Midbrain (tissue), 1 donor: Measurements from ENCODE around the gene MFSD12.
A peak's percentile ranks its signal among the peaks of the same experiment; 100 is the strongest.

Experiments used
- DNase-seq: peaks from one replicate; lab custom pipeline; 2025; lab: John Stamatoyannopoulos, UW

Gene MFSD12

DNA sequence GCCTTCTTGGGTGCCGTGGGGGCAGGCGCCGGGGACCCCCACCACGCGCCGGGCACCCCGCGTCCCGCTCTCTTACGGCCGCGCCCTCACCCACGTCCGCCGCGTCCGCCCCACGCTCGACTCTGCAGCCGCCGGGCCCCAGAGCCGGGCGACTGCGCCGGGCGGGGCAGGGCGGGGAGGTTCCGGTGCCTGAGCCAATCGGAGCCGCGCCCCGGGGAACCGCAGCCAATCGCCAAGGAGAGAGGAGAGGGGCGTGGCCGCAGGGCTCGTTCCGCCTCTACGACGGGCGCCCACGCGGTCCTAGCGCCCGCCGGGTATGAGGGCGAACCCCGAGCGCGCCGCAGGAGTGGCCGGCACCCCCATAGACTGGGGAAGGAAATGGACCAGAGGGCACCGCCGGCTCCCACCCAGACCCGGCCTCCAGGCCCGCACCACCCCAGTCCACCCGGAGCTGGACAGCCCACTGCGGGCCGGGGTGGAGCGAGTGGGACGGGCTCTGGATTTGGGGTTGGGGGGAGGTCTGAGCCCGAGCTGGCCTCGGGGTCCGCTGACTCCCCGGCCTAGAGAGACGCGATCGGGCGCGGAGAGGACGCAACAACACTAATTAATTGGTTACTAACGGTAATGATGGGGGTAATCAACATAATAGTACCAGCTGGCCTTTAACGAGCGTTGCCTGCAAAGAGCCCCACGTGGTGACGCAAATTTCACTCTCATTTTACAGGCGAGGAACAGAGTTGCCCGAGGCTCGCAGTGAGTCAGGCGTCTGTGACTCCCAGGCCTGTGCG is at the start of gene MFSD12:
Gene MFSD12 (minus strand): TSS at position 126 of the 788 bp plus-strand sequence. CDS start 183 bp downstream, outside the sequence.
- DNase-seq: peak; percentile 95

DNA sequence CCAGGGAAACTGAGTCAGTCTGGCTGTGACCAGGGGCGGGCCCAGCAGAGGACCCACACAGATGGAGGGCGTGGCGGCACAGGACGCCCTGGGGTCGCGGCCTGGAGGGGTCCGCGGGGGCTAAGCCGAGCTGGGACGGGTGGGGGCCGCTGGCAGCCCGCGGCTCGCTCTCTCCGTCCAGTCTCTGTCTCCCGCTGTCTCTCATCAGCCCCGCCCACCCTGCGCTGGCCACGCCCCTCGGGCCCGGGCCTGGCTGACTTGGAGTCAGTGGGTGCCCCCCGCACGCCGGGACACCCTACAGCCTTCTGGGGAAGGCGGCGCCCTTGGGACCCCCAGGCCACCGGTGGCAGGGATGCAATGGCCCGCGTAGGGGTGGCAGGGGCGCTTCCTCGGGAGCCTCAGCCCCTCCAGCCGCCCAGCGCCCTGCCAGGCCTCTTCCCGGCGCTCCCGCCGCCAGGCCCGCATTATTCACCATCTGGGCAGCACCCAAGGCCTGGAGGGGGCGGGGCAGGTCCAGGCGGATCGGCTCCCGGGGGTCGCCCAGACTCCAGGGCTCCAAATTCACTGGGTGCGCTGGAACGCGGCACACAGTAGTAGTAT is 49.4 kb upstream of the MFSD12 start, which contains the start of gene TBXA2R:
Gene TBXA2R (minus strand): TSS at position 186 of the 600 bp plus-strand sequence. CDS start 6,241 bp downstream, outside the sequence.
- no peak for DNase-seq

DNA sequence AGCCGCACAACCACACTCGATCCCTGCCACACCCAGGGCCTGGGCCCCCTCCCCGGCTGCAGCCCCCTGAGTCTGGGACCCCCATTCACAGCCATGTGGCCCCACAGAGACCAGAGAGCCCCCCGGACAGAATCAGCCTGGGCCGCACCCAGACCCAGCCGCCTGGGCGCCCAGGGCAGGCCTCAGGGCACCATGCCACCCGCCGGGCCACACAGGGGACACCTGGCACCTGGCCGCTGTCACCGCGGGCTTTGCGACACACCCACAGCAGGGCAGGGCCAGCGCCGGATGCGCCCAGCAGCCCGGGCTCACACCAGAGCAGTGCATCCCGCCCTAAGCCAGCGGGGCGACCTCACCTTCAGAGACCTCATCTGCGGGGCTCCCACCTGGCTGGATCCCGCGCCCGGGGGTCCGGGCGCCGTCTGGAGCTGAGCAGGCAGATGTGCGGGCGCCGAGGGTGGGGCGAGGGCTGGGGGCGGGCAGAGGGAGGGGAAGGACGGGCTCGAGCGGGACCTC is 48.8 kb upstream of the MFSD12 start:
- DNase-seq: no peak

DNA sequence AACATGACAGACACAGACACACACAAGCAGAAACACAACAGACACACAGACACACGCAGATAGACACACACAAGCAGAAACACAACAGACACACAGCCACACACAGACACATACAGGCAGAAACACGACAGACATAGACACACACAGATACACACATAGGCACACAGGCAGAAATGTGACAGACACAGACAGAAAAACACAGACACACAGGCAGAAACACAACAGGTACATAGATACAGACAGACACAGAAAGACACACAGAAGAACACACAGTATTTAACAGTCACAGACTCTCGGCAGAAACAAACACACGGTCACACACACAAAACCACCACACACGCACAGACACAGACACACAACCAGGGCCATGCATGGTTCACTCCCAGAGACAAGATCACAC is 48.4 kb upstream of the MFSD12 start:
- no peak for DNase-seq

DNA sequence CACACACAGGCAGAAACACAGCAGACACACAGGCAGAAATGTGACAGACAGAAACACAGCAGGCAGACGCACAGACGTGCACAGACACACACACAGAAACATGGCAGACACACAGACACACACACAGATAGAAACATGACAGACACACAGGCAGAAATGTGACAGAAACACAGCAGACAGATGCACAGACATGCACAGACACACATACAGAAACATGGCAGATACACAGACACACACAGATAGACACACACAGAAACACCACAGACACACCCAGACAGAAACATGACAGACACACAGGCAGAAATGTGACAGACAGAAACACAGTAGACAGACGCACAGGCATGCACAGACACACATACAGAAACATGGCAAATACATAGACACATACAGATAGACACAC is 48.0 kb upstream of the MFSD12 start:
- no peak for DNase-seq

DNA sequence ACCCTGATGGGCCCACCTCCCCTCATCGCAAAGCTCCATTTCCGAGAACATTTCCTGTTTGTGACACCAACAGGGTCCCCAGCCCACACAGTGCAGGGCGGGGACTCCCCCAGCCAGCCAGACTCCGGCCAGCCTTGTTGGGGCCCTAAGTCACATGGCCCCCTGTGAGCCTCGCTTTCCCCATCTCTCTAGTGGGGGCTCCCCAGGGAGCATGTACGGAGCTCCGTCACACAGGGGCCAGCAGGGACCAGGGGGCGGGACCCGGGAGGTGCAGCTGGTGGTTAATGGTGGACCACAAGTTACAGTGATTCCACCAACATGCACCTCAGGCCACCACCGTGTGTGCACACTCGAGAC is 47.6 kb upstream of the MFSD12 start:
- DNase-seq: no peak

DNA sequence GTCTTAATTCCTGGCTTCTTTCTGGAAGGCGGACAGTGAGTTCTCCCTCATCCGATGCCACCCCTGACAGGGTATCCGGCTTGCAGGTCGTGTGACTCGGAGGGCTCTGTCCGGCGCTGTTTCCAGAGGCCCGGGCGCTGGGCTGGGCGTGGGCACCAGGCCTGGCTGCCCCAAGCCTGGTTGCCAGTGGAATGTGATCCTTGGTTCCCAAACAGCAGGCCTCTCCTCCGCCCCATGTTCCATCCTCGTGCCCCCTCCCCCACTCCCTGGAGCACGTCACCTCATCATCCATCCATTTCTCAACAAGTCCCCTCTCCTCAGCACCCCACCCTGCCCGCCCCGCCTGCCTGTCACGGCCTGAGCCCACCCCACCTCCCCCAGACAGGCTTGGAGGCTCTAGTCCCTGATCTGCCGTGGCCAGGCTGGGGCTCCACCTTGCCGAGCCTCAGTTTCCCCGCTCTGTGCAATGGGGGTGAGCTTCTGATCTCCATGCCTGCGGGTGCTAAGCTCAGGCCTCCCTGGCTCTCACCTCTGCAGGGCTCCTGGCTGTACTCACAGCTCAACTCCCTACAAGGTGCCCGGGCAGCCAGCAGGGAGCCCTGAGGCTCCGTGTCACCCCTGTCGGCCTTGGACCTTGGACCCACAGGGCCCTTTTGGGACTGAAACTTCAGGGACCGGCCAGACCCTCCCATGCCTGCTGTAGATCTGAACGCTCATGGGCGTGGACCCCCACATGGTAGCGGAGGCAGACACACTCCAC is 47.0 kb upstream of the MFSD12 start:
- no peak for DNase-seq

DNA sequence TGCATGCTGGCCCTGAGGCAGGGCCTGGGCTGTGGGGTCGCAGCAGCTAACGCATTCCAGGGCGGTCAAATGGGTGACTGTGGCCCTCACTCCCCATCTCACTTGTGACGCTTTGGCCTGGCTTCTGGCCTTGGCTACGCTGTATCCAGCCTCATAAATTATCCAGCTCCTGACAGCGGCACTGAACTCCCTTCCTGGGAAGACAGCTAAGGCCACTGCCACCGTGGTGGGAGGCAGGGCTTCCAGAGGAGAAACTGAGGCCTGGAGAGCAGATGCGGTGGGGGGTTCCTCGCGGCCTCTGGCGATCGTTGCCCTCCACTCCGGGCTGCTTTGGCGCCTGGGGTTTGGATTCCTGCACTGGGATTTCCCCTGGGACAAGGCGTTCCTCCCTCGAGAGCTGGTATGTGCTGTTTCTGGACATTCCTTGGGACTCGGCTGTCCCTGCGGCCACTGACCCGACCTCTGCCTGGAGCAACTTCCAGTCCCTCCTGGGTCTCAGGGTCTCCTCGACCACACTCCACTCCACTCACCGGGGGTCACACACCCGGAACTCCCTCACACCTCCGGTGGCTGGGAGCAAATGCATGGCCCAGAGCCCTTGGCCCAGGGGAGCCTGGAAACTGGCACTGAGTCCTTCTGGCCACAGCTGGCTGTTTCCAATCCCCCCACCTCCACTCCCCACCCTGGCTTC is 45.9 kb upstream of the MFSD12 start:
- no peak for DNase-seq

DNA sequence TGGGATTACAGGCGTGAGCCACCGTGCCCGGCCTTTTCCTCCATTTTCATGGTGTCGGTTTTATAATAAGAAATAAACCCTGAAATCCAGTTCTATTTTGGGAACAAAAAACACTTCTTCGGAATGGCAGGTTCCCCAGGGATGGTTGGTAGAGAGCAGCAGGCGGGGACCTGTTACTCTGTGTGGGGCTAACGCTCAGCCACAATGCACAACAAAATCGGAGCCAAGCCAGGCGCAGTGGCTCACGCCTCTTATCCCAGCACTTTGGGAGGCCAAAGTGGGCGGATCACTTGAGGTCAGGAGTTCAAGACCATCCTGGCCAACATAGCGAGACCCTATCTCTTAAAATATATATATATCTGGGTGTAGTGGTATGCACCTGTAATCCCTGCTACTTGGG is 43.6 kb upstream of the MFSD12 start:
- DNase-seq: no peak

DNA sequence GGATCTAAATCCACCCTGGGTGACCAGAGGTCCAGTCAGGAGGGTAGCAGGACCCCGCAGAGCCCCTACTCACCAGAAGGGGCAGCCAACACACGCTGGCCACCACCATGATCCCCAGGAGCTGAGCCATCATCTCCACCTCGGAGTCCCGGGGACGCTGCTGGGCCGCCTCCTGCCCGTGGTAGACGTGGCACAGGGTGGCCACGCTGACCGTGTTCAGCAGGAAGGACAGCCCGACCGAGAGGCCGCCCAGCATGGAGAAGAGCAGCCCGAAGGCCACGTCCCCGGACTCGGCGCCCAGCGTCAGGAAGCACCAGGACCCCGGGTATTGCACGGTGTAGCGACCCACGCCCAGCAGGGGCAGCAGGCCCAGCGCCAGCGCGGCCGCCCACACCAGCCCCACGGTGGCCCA is 42.4 kb upstream of the MFSD12 start:
- no peak for DNase-seq

DNA sequence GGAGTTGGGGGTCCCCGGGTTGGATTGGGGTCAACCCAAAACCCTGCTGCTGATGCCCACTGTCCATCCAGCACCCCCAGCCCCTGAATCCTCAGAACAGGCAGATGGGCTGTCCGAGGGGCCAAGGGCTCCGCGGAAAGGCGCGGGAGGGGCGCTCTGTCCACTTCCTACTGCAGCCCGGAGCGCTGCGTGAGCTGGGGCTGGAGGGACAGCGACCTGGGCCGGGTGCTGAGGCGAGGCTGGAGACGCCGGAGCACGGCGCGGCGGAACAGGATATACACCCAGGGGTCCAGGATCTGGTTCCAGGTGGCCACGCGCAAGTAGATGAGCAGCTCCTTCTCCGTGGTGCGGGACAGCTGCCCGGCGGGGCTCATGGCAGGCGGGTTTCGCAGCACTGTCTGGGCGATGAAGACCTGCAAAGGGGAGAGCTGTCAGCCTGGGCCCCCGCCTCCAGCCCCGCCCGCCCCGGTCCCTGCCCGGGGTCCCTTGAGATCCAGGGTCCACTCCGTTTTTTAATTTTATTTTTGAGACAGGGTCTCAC is 38.2 kb upstream of the MFSD12 start:
- no peak for DNase-seq

DNA sequence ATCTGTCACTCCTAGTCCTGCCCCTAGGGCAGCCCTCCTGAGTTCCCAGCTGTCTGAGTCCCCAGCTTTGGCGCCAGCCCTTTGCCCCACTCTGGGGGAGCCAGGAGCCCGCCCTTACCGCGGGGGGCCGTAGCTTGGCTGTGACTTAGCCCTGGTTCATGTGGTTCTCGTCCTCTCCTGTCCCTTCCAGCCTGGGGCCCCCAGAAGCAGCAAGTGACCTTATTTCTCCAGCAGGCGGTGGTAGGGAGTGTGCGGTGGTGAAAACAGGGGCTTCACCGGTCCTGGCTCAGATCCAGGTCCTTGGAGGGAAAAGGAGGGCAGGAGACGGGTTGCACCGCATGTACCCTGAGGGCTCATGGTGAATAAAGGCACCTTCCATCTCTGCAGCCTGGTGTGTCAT is 35.8 kb upstream of the MFSD12 start:
- DNase-seq: no peak

DNA sequence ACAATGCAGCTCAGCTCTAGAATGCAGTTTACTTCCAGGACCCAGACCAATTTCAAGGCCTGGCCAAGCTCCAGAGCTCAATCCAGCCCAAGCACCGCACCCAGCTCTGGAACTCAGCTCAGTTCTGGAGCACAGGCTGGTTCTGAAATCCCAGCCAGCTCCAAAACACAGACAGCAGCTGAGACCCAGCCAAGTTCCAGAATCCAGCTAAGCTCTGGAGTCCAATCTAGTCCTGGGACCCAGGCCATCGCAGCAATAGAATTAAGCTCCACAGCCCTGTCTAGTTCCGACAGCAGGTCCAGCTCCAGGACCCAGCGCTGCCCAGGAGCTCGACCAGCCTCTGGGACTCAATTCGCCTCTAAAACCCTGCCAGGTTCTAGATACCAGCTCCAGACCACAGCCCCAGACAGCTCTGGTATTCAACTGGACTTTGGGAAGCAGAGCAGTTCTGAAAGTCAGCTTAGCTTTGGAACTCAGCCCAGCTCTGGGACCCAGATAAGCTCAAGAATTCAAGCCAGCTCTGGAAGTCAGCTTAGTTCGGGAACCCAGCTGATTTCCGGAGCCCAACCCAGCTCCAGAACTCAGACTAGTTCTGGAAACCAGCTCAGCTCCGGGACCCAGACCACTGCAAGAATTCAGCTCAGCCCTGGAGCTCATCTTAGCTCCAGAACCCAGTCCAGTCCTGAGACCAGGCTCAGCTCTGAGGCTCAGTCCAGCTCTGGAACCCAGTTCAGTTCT is 34.7 kb upstream of the MFSD12 start:
- DNase-seq: no peak

DNA sequence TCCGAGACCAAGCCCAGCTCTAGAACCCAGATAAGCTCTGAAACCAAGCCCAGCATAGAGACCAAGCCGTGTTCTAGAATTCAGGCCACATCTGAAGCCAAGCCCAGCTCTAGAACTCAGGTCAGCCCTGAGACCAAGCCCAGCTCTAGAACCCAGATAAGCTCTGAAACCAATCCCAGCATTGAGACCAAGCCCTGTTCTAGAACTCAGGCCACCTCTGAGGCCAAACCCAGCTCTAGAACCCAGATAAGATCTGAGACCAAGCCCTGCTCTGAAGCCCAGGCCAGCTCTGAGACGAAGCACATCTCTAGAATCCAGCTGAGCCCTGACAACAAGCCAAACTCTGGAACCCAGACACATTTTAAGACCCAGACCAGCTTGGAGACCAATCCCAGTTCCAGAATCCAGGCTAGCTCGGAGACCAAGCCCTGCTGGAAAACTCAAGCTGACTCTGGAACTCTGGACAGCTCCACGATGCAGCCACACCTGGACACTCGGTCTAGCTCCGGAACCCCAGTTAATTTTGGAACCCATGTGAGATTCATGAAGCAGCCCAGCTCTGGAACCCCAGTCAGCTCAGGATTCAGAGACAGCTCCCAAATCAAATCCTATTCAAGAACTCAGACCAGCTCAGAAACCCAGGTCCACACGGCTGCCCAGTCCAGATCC is 33.7 kb upstream of the MFSD12 start:
- DNase-seq: no peak

DNA sequence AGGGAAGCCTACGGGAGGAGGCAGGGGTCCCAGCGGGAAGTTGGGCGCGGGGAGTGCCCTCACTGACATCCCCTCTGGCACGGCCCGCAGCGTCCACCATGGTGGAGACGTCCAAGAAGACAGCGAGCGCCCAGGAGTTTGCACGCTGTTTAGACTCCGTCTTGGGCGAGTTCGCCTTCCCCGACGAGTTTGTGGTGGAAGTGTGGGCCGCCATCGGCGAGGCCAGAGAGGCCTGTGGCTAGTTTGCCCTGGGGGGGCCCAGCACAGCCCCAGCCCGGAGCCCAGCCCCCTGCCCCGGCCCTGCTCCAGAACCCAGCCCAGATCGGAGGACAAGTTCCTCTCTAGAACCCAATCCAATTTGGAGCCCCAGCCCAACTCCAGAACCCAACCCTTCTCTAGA is 32.6 kb upstream of the MFSD12 start:
- DNase-seq: no peak

DNA sequence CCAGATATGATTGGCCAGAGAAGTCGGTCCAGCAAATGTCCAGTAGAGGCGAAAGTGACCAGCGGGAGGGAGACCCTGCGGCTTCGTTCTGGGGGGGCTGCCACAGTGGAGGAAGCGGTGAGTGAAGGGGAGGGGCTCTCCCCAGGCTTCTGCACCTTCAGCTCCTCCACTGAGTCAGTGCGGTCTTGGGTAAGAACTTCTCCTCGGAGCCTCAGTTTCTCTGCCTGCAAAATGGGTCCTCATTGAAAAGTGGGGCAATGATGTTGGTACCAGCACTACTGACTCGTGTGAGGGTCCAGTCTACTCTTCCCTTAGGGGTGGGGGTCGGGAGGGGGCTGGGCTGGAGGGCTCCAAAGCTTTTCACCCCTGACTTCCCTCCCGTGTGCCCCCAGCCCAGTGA is 32.1 kb upstream of the MFSD12 start:
- DNase-seq: no peak

DNA sequence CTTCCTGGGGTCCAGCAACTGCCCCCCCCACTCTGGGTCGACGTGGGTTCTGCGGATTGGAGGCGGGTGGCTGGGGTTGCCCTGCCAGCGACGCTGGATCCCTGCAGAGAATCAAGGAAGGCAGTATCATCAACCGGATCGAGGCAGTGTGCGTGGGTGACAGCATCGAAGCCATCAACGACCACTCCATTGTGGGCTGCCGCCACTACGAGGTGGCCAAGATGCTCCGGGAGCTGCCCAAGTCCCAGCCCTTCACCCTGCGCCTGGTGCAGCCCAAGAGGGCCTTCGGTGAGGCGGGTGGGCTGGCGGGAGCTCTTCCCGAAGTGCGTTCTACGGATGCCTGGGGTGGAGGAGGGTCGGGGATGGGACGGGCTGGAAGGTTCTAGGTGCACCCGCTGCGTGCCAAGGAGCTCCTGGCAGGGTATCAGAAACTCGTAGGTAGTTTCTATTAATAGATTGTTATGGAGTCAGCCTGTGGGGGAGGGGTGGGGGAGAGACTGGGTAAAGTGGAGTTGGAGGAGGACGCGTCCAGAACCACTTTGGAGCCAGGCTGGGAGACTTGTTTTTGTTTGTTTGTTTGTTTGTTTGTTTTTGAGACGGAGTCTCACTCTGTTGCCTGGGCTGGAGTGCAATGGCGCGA is 29.4 kb upstream of the MFSD12 start:
- DNase-seq: no peak

DNA sequence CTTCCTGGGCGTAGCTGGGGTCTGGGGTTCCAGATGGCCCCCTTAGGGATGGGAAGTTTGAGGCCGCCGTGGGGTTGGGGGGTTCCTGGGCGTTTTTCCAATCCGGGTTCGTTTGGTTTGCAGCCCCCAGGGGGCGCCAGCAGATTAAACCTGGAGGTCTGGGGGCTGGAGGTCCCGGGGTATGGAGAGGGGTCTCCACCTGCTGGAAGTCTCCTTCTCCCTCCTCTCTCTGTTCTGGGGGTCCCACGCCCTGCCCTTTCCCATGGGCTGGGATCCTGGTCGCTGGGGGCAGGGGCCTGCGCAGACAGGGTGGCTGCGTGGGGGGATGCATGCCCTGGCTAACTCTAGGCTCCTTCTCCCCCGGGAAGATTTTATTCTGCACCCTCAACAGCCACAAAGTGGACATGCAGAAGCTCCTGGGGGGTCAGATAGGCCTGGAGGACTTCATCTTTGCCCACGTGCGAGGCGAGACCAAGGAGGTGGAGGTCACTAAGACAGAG is 28.8 kb upstream of the MFSD12 start:
- DNase-seq: no peak

DNA sequence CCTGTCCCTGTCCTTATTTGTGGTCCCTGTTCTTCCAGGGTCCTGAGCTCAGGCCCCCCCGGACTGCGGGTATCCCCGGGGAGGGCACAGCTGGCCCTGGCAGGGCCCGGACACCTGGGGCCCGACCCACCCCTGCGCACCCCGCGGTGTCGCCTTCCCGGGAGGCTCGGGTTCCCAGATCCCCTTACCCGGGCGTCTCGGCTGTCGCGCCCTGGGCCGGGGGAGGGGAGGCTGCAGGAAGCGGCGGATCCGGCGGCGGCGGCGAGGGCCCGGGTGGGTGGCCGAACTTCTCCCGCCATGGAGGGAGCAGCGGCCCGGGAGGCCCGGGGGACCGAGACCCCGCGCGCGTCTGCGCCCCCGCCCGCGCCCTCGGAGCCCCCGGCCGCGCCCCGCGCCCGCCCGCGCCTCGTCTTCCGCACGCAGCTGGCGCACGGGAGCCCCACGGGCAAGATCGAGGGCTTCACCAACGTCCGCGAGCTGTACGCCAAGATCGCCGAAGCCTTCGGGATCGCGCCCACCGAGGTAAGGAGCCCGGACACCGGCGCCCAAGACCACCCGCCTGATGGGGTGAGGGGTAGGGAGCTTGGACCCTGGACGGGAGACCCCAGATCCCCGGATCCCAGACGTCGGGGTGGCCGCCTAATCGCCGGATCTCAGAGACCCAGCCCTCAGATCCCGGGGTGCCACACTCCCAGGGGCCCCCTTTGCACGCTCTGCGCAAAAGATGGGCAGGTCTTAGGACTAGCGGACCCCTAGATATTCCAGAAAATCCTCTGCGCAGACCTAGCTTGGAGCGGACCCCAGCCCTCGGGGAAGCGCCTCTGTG is 28.1 kb upstream of the MFSD12 start, which contains the start of gene GIPC3:
Gene GIPC3 (plus strand): TSS at position 178 of the 826 bp plus-strand sequence. CDS start 120 bp downstream, at position 298.
- DNase-seq: no peak
